ENCODE results near the gene GLS. TPM values are rescaled to one million over a fixed set of nuclear protein-coding genes. Genes with fewer than 3 reads are reported as not detected.

GLS gene
- total and polyA plus RNA-seq, 2 of the 13 experiments (the other 11 are each of a cell fraction or from before 2014, with no cell fraction given): 78.6 to 183 TPM

- TF ChIP-seq HMGXB4 (CRISPR knock-in tag; IDR thresholded peaks at IDR 0.05; ENCODE audit: borderline replicate concordance in 1 of 2, low read depth in 1 of 2) (peak; percentile 60 to 63; a peak in 3 of 4 replicates), ZNF558 (CRISPR knock-in tag; IDR thresholded peaks at IDR 0.05; ENCODE audit: borderline replicate concordance) (no peak), TAF15 (IDR thresholded peaks at IDR 0.05; ENCODE audit: low read depth, low read length, poor library complexity, severe bottlenecking) (no peak), ZFP36L1 (CRISPR knock-in tag; IDR thresholded peaks at IDR 0.05) (peak; percentile 30; the same call in 1 of the 2 replicates), NONO (IDR thresholded peaks at IDR 0.05) (no peak), NONO (CRISPR knock-in tag; conservative IDR thresholded peaks at IDR 0.05) (peak; percentile 48; the same call in 1 of the 2 replicates), POLR2G (IDR thresholded peaks at IDR 0.05; ENCODE audit: low read depth, low read length) (peak; percentile 100), ZNF460 (CRISPR knock-in tag; IDR thresholded peaks at IDR 0.05; ENCODE audit: borderline replicate concordance) (no peak), SP5 (CRISPR knock-in tag; IDR thresholded peaks at IDR 0.05; ENCODE audit: borderline replicate concordance, low read depth) (peak; percentile 65; the same call in 1 of the 2 replicates), NFAT5 (CRISPR knock-in tag; IDR thresholded peaks at IDR 0.05) (peak; percentile 87), PTBP1 (IDR thresholded peaks at IDR 0.05; ENCODE audit: low read depth, low read length, poor library complexity, severe bottlenecking) (no peak), RARA (CRISPR knock-in tag; IDR thresholded peaks at IDR 0.05) (peak; percentile 39), ZNF282 (IDR thresholded peaks at IDR 0.05; ENCODE audit: partially characterized antibody) (no peak)
- TF ChIP-seq, protein P1, sequence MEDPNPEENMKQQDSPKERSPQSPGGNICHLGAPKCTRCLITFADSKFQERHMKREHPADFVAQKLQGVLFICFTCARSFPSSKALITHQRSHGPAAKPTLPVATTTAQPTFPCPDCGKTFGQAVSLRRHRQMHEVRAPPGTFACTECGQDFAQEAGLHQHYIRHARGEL (CRISPR knock-in tag; IDR thresholded peaks at IDR 0.05): no peak
- TF ChIP-seq, protein P2, sequence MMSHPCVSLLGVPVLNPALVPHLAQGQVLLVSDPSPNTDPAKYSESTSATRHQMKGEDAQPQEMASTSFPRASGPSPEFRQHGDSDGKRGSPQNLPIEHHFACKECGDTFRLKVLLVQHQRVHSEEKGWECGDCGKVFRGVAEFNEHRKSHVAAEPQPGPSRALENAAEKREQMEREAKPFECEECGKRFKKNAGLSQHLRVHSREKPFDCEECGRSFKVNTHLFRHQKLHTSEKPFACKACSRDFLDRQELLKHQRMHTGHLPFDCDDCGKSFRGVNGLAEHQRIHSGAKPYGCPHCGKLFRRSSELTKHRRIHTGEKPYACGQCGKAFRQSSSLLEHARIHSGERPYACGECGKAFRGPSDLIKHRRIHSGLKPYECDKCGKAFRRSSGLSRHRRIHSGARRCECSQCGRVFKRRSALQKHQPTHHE (CRISPR knock-in tag; IDR thresholded peaks at IDR 0.05; ENCODE audit: borderline replicate concordance): peak; percentile 79; the same call in 1 of the 2 replicates
- TF ChIP-seq, protein P3, sequence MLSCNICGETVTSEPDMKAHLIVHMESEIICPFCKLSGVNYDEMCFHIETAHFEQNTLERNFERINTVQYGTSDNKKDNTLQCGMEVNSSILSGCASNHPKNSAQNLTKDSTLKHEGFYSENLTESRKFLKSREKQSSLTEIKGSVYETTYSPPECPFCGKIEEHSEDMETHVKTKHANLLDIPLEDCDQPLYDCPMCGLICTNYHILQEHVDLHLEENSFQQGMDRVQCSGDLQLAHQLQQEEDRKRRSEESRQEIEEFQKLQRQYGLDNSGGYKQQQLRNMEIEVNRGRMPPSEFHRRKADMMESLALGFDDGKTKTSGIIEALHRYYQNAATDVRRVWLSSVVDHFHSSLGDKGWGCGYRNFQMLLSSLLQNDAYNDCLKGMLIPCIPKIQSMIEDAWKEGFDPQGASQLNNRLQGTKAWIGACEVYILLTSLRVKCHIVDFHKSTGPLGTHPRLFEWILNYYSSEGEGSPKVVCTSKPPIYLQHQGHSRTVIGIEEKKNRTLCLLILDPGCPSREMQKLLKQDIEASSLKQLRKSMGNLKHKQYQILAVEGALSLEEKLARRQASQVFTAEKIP (CRISPR knock-in tag; IDR thresholded peaks at IDR 0.05; ENCODE audit: borderline replicate concordance): no peak
Measured at GRCh38 chr2:190880378-190881083, at the start of gene GLS (continued).

Data from HepG2 (cell line).